ENCODE data around the gene RREB1.

The RREB1 gene

DNA sequence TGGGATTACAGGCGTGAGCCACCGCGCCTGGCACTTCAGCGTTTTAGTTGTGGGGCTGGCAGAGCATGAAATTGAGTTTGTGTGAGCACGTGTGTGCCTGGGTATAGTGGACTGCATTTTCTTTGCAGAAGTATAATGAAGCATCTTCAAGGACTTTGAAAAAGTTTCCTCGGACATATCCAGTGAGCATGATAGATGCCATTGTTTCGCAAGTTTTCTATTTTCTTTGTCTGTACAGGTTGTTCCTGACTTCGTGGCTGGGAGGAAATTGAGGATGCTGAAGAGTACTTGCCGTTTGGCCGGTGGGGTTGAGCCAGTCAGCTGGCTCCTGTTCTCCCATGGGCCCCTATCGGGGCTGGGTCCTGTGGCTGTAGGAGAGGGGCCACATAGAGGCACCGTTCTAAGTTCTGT lies 55.9 kb downstream of the RREB1 start:
- H3K27me3 ChIP-seq (ENCODE audit: control insufficient read depth, insufficient read depth, low read length) = no peaks in the 10 kb centered on the region
- H3K4me3 ChIP-seq (ENCODE audit: low read depth, low read length) = no peak overlapping the region
- H3K9me3 ChIP-seq (ENCODE audit: control insufficient read depth, insufficient read depth, low read length) = no peaks in the 10 kb centered on the region
- H3K9ac ChIP-seq (ENCODE audit: low read depth, low read length) = no peak overlapping the region
- H3K36me3 ChIP-seq (ENCODE audit: control insufficient read depth, insufficient read depth, low read length) = no peaks in the 10 kb centered on the region
- peaks cover 25% of the 10 kb centered on the region for H3K4me1 ChIP-seq (ENCODE audit: control insufficient read depth, insufficient read depth, low read length)

DNA sequence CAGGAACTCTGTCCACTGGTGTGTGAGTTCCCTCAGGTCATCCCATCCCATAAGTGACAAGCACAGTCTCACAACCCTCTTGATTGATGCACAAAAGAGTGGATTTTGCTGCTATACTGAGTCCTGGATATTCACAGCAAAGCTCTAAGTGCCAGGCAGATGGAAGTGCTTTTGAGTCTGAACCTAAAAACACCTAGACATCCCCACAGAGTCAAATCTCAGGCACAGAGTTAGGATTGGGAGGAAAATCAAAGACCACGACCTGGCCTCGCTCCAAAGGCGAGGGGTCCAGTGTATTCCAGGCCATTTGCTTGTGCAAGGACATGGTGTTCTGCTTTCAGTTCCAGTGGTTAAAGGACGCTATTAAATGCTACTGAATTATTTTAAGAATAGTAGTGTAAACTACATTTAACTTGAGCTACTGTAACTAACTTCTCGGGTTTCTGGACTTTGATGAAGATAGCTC lies 56.8 kb downstream of the RREB1 start:
- H3K27me3 ChIP-seq (ENCODE audit: control insufficient read depth, insufficient read depth, low read length) = no peaks in the 10 kb centered on the region
- no peak overlapping the region for H3K9ac ChIP-seq (ENCODE audit: low read depth, low read length)
- peaks cover 25% of the 10 kb centered on the region for H3K4me1 ChIP-seq (ENCODE audit: control insufficient read depth, insufficient read depth, low read length)
- no peaks in the 10 kb centered on the region for H3K9me3 ChIP-seq (ENCODE audit: control insufficient read depth, insufficient read depth, low read length)
- no peaks in the 10 kb centered on the region for H3K36me3 ChIP-seq (ENCODE audit: control insufficient read depth, insufficient read depth, low read length)
- H3K4me3 ChIP-seq (ENCODE audit: low read depth, low read length) = no peak overlapping the region

DNA sequence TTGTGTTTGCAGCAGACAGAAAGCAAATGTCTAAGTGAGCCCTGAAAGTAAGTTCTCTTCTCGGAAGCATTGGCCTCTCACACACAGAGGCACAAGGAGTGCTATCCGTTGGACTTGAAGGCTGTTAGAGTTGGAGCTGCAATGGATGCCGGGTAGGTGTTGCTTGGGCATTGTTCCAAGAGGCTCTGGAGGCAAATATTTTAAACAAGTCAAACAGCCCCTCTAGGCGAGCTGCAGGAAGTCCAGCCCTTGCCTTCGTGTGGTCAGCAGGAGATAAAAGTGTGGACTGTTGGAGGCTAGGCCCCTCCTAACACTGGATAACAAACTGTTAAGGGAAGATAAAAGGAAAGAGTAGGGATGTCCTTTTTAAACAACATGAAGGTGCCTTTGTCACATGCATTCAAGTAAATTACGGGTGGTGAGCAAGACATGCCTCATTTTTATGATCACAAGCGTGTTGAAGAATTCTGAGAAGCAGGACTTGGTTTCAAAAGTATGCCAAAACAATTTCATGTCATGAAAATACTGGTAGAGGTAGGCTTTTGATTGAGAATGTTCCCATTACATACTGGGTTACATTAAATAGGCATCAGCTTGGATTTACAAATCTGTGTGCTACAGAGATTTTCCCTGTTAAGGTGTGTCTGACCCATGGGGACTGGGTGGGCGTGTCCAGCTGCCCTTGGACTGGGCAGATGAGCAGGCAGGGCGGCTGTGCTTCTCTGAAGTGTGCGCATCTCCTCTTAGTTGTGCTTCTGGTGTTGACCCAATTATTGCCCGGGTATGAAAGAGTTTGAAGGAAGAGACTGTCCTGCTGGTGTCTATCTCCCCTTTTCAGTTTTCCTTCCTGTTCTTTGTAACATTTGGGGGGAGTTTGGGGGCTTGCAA lies 57.5 kb downstream of the RREB1 start:
- no peaks in the 10 kb centered on the region for H3K36me3 ChIP-seq (ENCODE audit: control insufficient read depth, insufficient read depth, low read length)
- H3K4me3 ChIP-seq (ENCODE audit: low read depth, low read length) = peak overlapping the region; percentile 0
- H3K9ac ChIP-seq (ENCODE audit: low read depth, low read length) = no peak overlapping the region
- no peaks in the 10 kb centered on the region for H3K9me3 ChIP-seq (ENCODE audit: control insufficient read depth, insufficient read depth, low read length)
- no peaks in the 10 kb centered on the region for H3K27me3 ChIP-seq (ENCODE audit: control insufficient read depth, insufficient read depth, low read length)
- peaks cover 25% of the 10 kb centered on the region for H3K4me1 ChIP-seq (ENCODE audit: control insufficient read depth, insufficient read depth, low read length)

DNA sequence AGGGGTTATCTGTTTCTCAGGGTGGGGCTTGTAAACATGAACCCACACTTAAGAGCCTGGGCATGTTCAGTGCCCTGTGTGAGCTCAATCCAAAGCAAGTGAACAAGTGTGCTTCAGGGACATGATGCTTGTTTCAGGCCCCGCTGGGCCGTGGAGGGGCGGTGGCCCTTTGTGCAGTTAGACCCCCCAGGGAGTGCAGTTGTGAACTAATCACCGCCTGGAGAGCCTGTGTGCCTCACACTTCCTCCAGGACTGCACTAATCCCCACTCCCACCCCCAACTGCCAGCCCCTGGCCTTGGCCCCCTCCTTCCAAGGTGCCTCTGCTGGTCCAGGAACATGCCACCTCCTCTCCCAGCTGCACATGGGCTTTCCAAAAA lies 58.1 kb downstream of the RREB1 start:
- Histone ChIP-seq H3K36me3 (ENCODE audit: control insufficient read depth, insufficient read depth, low read length) (no peaks in the 10 kb centered on the region), H3K9me3 (ENCODE audit: control insufficient read depth, insufficient read depth, low read length) (no peaks in the 10 kb centered on the region), H3K4me1 (ENCODE audit: control insufficient read depth, insufficient read depth, low read length) (peaks cover 25% of the 10 kb centered on the region), H3K4me3 (ENCODE audit: low read depth, low read length) (peak overlapping the region; percentile 0), H3K27me3 (ENCODE audit: control insufficient read depth, insufficient read depth, low read length) (no peaks in the 10 kb centered on the region), H3K9ac (ENCODE audit: low read depth, low read length) (no peak overlapping the region)

DNA sequence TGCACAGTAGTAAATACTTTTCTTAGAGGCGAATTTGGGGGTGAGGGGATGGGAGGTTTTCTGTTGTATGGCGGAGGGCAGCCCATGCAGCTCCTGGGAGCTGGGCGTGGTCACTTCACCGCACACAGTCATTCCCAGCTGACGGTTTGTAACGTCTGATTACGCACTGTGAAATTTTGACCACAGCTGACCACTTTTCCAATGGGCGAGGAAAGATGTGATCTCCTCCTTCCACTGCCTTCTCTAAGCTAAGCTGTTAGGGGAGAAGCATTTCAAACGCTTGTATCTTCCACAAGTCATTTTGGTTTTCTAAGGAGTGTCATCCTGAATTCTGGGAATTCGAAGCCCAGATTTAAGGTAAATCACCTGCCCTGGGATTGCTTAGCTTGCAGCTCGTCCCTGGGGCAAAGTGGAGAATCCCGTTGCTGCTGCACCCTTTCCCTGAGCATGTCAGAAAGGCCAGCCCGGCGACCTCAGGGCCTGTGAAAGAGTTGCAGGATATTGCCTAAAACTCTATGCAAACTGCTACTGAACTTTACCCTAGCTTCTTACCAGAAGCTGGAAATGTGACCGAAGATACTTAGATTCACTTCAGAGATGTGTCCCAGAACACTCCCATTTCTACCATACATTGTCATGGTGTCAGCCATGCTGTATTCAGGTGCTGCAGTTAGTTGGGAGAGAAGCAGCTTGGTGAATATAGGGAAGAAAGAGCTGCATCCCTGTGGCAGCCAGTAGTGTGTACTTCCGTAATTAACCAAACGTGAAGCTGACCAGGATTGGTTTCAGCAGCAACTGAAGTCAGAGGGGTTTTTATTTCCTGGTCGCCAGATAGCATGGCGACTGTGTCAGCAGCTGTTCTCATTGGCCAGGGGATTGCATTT lies 58.9 kb downstream of the RREB1 start:
- Histone ChIP-seq H3K27me3 (ENCODE audit: control insufficient read depth, insufficient read depth, low read length) (no peaks in the 10 kb centered on the region), H3K36me3 (ENCODE audit: control insufficient read depth, insufficient read depth, low read length) (no peaks in the 10 kb centered on the region), H3K9me3 (ENCODE audit: control insufficient read depth, insufficient read depth, low read length) (no peaks in the 10 kb centered on the region), H3K9ac (ENCODE audit: low read depth, low read length) (no peak overlapping the region), H3K4me1 (ENCODE audit: control insufficient read depth, insufficient read depth, low read length) (peaks cover 25% of the 10 kb centered on the region), H3K4me3 (ENCODE audit: low read depth, low read length) (no peak overlapping the region)

DNA sequence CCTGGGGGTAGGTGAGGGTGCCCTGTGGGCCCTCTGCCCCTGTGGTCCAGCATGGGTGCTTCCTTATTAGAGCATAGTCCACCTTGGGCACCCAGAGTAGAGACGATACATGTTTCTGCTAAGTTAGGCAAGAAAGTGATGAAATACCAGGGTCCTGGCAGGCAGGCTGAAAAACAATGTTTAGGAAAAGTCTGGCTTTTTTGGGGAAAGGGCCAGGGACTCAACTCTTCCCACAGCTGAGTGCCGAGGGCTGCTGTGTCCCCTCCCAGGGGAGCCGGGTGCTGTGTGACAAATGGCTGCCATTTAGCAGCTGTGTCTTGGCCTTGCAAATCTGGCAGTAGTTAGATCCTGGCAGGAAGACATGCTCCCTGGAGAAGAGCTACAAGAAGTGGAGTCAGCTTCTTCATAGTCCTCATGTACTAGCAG lies 61.5 kb downstream of the RREB1 start:
- no peaks in the 10 kb centered on the region for H3K36me3 ChIP-seq (ENCODE audit: control insufficient read depth, insufficient read depth, low read length)
- no peaks in the 10 kb centered on the region for H3K9me3 ChIP-seq (ENCODE audit: control insufficient read depth, insufficient read depth, low read length)
- H3K27me3 ChIP-seq (ENCODE audit: control insufficient read depth, insufficient read depth, low read length) = no peaks in the 10 kb centered on the region
- peaks cover 35% of the 10 kb centered on the region for H3K4me1 ChIP-seq (ENCODE audit: control insufficient read depth, insufficient read depth, low read length)
- peak overlapping the region; percentile 16 for H3K9ac ChIP-seq (ENCODE audit: low read depth, low read length)
- no peak overlapping the region for H3K4me3 ChIP-seq (ENCODE audit: low read depth, low read length)

DNA sequence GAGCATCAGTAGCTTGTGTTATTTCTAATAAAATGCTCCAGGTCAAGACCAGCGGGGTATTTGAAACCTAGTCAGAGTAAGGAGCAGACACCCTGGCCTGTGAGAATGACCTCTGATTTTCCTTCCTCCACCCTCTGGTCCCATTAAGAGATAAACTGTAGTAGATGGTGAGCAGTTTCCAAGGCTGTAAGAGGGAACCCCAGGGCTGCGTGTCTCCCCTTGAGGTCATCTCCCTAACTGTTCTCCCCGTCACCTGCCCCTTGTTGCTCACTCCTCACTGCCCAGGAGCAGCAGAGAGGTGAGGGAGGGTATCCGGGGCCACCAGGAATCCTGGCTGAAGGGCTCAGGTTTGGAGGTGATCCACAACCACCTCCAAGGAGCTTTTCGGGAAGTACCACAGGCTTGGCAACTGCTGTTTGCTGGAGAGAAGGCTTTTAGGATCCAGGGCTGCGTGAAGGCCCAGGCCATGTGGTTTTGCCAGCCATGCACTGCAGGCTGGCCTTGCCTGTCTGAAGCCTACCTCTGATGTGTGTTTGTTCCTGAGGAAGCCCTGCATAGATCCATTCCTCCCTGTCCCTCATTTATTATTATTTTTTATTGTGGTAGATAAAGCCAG lies 62.5 kb downstream of the RREB1 start:
- H3K27me3 ChIP-seq (ENCODE audit: control insufficient read depth, insufficient read depth, low read length) = no peaks in the 10 kb centered on the region
- peaks cover 27% of the 10 kb centered on the region for H3K4me1 ChIP-seq (ENCODE audit: control insufficient read depth, insufficient read depth, low read length)
- H3K9me3 ChIP-seq (ENCODE audit: control insufficient read depth, insufficient read depth, low read length) = no peaks in the 10 kb centered on the region
- H3K36me3 ChIP-seq (ENCODE audit: control insufficient read depth, insufficient read depth, low read length) = no peaks in the 10 kb centered on the region
- H3K4me3 ChIP-seq (ENCODE audit: low read depth, low read length) = no peak overlapping the region
- no peak overlapping the region for H3K9ac ChIP-seq (ENCODE audit: low read depth, low read length)

DNA sequence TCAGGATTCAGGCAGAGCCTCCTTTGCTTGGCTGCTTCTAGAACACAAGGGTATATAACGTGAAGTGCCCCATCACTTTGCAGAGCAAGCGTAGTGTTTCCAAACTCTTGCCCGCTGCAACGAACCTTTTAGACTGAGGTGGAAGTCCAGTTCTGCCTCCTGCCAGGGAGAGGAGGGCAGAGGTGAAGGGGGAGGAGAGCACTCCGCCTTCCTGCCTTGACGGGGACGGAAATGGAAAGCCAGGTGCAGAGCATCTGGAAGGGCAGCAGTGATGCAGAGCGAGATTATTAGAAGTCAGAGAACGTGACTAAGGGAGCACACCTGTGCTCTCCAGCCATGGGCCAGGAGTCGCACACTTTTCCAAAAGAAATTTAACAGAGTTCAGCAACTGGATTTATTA lies 63.4 kb downstream of the RREB1 start:
- Histone ChIP-seq H3K9ac (ENCODE audit: low read depth, low read length) (no peak overlapping the region), H3K4me1 (ENCODE audit: control insufficient read depth, insufficient read depth, low read length) (peaks cover 22% of the 10 kb centered on the region), H3K36me3 (ENCODE audit: control insufficient read depth, insufficient read depth, low read length) (no peaks in the 10 kb centered on the region), H3K4me3 (ENCODE audit: low read depth, low read length) (no peak overlapping the region), H3K9me3 (ENCODE audit: control insufficient read depth, insufficient read depth, low read length) (no peaks in the 10 kb centered on the region), H3K27me3 (ENCODE audit: control insufficient read depth, insufficient read depth, low read length) (no peaks in the 10 kb centered on the region)

DNA sequence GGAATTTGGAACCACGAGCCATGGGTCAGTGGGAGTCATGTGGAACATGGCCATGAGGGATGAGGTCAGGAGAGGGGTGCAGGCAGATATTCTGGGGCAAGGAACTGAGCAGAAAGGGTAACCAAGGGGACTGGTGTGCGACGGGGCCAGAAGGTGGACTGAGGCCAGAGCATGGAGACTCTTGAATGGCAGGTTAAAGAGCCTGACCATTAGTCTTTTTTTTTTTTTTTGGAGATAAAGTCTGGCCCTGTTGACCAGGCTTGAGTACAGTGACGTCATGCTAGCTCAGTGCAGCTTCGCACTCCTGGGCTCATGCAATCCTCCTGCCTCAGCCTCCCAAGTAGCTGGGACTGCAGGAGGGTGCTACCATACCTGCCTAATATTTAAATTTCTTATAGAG lies 64.0 kb downstream of the RREB1 start:
- Histone ChIP-seq H3K4me3 (ENCODE audit: low read depth, low read length) (no peak overlapping the region), H3K36me3 (ENCODE audit: control insufficient read depth, insufficient read depth, low read length) (no peaks in the 10 kb centered on the region), H3K27me3 (ENCODE audit: control insufficient read depth, insufficient read depth, low read length) (no peaks in the 10 kb centered on the region), H3K9ac (ENCODE audit: low read depth, low read length) (no peak overlapping the region), H3K4me1 (ENCODE audit: control insufficient read depth, insufficient read depth, low read length) (peaks cover 15% of the 10 kb centered on the region), H3K9me3 (ENCODE audit: control insufficient read depth, insufficient read depth, low read length) (no peaks in the 10 kb centered on the region)

DNA sequence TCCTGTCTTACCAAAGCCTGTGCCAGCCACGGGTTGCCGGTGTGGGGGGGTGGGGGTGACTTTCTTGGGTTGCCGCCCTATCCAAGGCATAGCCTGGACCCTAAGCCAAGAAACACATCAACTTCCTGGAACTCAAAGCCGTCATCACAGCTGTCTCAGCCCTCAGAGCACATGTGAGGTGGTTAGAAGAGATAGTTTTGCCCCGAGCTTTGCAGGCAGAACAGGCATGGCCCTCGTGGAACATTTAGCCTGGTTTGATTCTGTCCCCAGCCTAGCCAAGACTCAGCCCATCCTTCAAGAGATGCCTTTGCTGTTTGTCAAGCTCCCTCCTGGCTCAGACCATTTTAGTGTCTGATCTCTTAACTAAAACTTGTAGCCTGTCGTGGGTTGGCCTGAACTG lies 64.9 kb downstream of the RREB1 start:
- Histone ChIP-seq H3K9me3 (ENCODE audit: control insufficient read depth, insufficient read depth, low read length) (no peaks in the 10 kb centered on the region), H3K4me1 (ENCODE audit: control insufficient read depth, insufficient read depth, low read length) (peaks cover 12% of the 10 kb centered on the region), H3K27me3 (ENCODE audit: control insufficient read depth, insufficient read depth, low read length) (no peaks in the 10 kb centered on the region), H3K36me3 (ENCODE audit: control insufficient read depth, insufficient read depth, low read length) (peaks cover 2% of the 10 kb centered on the region), H3K9ac (ENCODE audit: low read depth, low read length) (no peak overlapping the region), H3K4me3 (ENCODE audit: low read depth, low read length) (no peak overlapping the region)

DNA sequence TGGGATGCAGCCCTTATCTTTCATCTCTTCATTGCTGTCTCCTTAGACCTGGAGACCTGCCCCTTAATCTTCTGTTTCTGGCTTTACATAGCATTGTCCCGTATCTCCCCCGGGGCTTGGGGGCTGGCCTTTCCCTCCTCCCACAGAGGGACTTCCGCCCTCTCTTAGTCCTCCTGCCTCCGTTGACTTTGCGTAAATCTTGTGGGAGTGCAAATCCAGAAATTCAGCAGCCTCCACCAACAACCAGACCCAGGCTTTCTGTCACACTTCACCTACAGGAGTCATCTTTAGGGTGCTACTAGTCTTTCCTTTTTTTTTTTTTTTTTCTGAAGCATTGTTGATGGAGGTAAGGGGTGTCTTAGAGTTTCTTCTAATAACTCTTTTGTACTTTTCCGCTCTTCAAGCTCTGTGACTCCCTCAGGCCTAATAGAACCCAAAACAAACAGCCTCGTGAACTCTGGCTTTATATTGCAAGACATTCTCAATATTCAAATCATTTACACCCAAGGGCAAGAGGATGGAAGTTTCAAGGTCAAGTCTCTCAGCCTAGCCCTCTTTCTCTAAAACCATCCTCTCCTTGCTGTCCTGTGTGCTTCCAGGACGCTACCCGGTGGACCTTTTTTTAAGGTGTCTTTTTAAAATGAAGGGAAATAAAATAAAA lies 66.2 kb downstream of the RREB1 start:
- Histone ChIP-seq H3K27me3 (ENCODE audit: control insufficient read depth, insufficient read depth, low read length) (no peaks in the 10 kb centered on the region), H3K9ac (ENCODE audit: low read depth, low read length) (no peak overlapping the region), H3K4me3 (ENCODE audit: low read depth, low read length) (no peak overlapping the region), H3K9me3 (ENCODE audit: control insufficient read depth, insufficient read depth, low read length) (no peaks in the 10 kb centered on the region), H3K4me1 (ENCODE audit: control insufficient read depth, insufficient read depth, low read length) (peaks cover 12% of the 10 kb centered on the region), H3K36me3 (ENCODE audit: control insufficient read depth, insufficient read depth, low read length) (peaks cover 2% of the 10 kb centered on the region)
